Measurements from ENCODE around the gene RBMS3.
"Not testable (repeated sequence)": the region's sequence is repeated elsewhere in the genome, so short reads cannot be mapped to it uniquely, and the experiment has no call there.

RBMS3 gene

DNA sequence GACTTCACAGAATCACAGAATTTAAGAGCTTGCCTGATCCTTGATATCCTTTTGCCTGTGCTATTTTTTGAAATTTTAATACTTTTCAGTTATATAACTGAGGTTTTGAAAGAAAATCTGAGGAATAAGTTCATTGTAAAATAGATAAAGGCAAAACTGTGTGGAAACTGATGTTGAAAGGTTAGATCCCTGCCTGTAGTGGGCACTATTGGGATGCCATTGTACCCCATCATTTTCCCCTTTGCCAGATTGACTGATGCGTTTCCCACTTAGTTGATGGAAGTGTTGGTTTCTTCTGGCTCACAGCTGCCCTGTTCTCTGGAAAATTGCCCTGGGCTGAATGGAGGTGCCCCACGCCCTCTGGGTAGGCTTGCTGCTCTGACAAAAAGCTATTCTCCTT, 387.9 kb downstream of the RBMS3 start:
- peak; percentile 2 to 22 for DNase-seq
- no peak for TF ChIP-seq GATA1 (IDR thresholded peaks at IDR 0.05; ENCODE audit: low read depth, low read length)
- TF ChIP-seq POLR2A (IDR thresholded peaks at IDR 0.05; ENCODE audit: low read length) = no peak

GRCh38 chr3:29670476-29670875, 389.6 kb downstream of the RBMS3 start:
- DNase-seq = not testable (repeated sequence)

GRCh38 chr3:29677421-29677820, 396.6 kb downstream of the RBMS3 start:
- no peak for TF ChIP-seq POLR2A (IDR thresholded peaks at IDR 0.05; ENCODE audit: low read length)
- TF ChIP-seq GATA1 (IDR thresholded peaks at IDR 0.05; ENCODE audit: low read depth, low read length) = no peak
- DNase-seq = no peak

DNA sequence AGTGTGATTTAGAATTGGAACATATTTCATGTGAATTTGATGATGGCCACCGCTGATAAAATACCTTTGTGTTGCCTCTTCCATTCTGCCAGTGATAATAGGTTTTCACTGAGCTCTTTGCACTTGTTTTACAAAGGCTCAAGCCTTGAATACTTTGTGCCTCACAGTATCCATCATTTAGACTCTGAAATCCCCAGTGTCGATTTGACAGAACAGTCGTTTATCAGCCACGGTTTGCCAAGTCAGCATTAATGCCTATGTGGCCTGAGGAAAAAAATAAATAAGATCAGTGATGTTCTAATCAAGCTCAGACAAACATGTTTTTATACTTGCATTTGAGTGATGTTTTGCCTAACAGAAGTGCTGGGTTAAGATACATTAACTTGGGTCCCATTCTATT, 399.1 kb downstream of the RBMS3 start:
- TF ChIP-seq GATA1 (IDR thresholded peaks at IDR 0.05; ENCODE audit: low read depth, low read length) (no peak), POLR2A (IDR thresholded peaks at IDR 0.05; ENCODE audit: low read length) (no peak)
- no peak for DNase-seq

DNA sequence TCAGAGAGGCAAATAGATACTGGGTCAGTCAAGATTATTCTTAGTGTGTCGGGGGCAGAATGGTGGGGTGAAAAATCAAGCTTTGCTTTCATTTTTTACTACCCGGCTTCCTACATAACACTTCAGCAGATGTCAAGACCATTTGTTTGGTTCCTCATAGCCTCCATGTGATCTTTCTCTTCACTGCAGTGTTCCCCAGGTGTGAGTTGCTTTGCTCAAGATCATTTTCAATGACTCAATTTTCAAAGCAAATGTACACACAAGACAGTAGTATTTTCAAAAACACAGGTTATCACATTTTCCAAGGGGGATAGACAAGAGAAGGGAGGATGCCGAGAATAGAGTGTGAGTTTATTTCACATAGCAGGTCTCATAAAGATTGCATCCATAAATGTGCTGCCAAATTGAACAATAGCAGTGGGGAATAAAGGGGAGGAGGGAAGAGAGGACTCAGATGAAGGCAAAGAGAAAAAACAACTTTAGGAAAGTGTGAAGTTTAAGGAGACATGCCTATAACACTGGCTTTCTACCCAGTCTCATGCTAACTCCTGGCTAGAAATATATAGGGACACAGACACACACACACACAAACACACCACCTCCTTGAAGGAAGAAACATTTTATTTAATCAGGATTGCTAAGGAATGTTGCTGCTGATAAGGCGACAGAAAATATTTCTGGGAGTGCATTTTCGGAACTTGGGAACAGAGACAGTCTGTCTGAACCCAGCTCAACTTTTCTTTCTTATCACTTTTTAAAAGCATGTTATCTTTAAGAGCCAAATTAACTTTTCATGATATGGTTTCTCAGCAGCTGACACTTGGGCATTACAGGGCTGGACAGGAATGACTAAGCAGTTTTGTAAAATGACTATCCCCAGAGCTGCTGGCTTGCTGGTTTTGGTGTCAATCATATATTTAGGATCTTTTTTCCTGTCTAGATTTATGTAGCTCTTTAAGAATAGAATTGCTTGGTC, 402.4 kb downstream of the RBMS3 start:
- DNase-seq = peak; percentile 89 to 94
- no peak for TF ChIP-seq GATA1 (IDR thresholded peaks at IDR 0.05; ENCODE audit: low read depth, low read length)
- no peak for TF ChIP-seq POLR2A (IDR thresholded peaks at IDR 0.05; ENCODE audit: low read length)

DNA sequence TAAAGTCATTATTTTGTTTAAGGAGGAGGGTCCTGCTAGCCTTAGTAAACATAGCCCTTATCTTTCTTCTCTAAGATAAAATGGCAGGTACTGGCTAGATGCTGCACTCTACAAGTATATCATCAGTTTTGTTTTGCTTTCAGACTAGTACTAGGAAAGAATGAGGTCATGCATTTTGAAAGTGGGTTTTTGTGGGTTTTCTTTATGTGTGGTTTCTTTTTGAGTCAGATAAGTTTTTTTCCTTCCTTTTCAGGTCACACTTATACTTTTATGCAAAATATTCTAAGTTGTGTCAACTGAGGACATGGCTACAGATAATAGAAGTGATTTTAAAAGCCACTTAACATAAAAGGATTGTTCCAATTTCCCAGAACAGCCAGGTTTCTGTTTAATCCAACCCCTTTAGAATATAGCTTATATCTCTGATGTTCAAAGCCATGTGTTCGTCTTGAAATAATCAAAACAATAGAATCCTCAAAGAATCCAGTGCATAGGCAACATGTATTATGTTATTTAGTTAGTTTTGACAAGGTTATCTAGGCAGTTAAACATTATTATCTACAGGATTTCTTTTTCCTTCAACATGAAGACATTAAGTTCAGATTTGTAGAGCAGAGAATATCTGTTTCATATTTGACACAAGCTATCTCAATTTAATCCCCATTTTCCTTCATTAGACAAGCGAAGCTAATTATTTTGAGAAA, 406.2 kb downstream of the RBMS3 start:
- DNase-seq = peak; percentile 1 to 13
- TF ChIP-seq POLR2A (IDR thresholded peaks at IDR 0.05; ENCODE audit: low read length) (no peak), GATA1 (IDR thresholded peaks at IDR 0.05; ENCODE audit: low read depth, low read length) (no peak)

GRCh38 chr3:29690686-29691353, 409.9 kb downstream of the RBMS3 start:
- TF ChIP-seq POLR2A (IDR thresholded peaks at IDR 0.05; ENCODE audit: low read length) (no peak), GATA1 (IDR thresholded peaks at IDR 0.05; ENCODE audit: low read depth, low read length) (no peak)
- DNase-seq = no peak

- no peak for TF ChIP-seq GATA1 (IDR thresholded peaks at IDR 0.05; ENCODE audit: low read depth, low read length)
- no peak for TF ChIP-seq POLR2A (IDR thresholded peaks at IDR 0.05; ENCODE audit: low read length)
- no peak for DNase-seq
These were observed 413.0 kb downstream of the RBMS3 start for GRCh38 chr3:29693863-29694262.

DNA sequence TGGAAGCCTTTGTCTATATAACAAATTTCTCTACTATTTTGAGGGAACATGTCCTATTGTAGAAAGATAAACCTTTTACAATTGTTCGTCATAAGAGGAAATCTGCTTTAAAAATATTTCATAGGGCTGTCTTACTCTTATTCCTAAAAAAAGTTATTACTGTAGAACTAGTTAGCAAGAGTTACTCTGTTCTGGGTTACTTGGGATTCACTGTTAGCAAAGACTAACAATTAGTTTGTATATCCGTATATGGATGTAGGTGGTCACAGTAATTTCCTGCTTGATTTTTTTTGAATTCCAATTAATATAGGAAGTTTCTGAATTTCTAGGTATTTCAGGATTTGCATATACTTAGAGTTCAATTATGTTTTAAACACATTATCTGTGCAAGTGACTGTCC, 413.5 kb downstream of the RBMS3 start:
- DNase-seq = no peak
- TF ChIP-seq GATA1 (IDR thresholded peaks at IDR 0.05; ENCODE audit: low read depth, low read length) (no peak), POLR2A (IDR thresholded peaks at IDR 0.05; ENCODE audit: low read length) (no peak)

DNA sequence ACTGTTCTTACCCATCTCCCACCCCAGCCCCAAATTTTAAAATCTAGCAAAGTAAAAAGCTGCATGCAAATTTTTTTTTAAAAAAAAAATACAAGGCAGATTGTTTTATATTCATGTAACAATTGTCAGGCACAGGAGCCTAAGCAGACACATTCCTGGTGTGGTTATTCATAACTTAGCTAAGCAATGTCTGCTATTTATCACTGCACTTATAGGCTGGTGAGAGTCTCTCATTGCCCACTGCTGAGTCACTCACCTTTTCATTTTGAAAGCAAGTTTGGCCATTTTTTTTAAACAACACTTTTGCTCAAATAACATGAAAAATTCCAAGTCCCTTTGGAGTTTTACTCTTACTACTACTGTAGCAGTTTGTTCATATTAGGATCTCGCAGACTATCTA, 413.9 kb downstream of the RBMS3 start:
- no peak for TF ChIP-seq POLR2A (IDR thresholded peaks at IDR 0.05; ENCODE audit: low read length)
- no peak for TF ChIP-seq GATA1 (IDR thresholded peaks at IDR 0.05; ENCODE audit: low read depth, low read length)
- no peak for DNase-seq

GRCh38 chr3:29695201-29695600, 414.3 kb downstream of the RBMS3 start:
- DNase-seq = no peak
- no peak for TF ChIP-seq POLR2A (IDR thresholded peaks at IDR 0.05; ENCODE audit: low read length)
- no peak for TF ChIP-seq GATA1 (IDR thresholded peaks at IDR 0.05; ENCODE audit: low read depth, low read length)

GRCh38 chr3:29695643-29696198, 414.9 kb downstream of the RBMS3 start:
- no peak for DNase-seq

DNA sequence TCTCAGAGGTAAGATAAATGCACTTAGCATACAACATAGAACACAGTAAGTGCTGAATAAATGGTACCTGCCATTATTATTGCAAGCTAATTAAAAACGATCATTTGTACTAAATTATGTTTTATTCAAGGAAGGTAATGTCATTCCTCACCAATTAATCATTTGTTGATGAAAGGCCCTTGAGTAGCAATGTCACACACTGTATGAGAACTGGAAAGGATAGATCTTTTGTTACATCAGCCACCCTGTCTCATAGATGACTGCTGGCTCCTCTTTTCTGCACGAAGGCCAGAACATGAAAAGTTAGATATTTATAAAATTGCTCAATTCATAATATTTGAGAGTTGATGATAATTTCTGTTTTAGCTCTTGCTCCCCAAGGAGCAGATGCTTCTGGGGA, 415.4 kb downstream of the RBMS3 start:
- no peak for TF ChIP-seq POLR2A (IDR thresholded peaks at IDR 0.05; ENCODE audit: low read length)
- no peak for TF ChIP-seq GATA1 (IDR thresholded peaks at IDR 0.05; ENCODE audit: low read depth, low read length)
- DNase-seq = no peak

More at GRCh38 chr3:29695643-29696198, 414.9 kb downstream of the RBMS3 start:
- TF ChIP-seq POLR2A (IDR thresholded peaks at IDR 0.05; ENCODE audit: low read length) = no peak
- no peak for TF ChIP-seq GATA1 (IDR thresholded peaks at IDR 0.05; ENCODE audit: low read depth, low read length)

DNA sequence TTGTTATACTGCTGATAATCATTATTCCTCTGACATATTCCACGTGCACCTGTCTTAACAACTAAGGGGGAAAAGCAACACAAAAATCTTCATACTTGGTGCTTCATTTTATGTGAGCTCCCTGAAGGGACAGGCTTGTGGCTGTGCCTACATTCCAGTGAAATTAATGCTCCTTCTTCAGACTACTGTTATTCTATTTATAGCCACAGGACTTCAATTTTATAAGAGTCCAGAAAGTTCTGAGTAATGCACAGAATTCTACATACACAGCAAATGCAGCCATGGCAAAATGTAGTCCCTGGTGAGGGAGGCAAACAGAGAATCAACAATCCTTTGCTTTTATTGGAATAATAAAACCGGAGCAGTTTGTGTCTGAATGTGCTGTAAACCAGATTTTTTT, 417.1 kb downstream of the RBMS3 start:
- DNase-seq = no peak

More for the DNA sequence above, 417.1 kb downstream of the RBMS3 start:
- TF ChIP-seq POLR2A (IDR thresholded peaks at IDR 0.05; ENCODE audit: low read length) (no peak), GATA1 (IDR thresholded peaks at IDR 0.05; ENCODE audit: low read depth, low read length) (no peak)

All from erythroblast (primary cell).